ENCODE data around the gene CTRB2.

- TF ChIP-seq CTCF (conservative IDR thresholded peaks at IDR 0.05; ENCODE audit: low read length) (no peak), EZH2phosphoT487 (IDR thresholded peaks at IDR 0.05; ENCODE audit: borderline replicate concordance, low read depth, low read length) (no peak)
Observed at GRCh38 chr16:75193730-75194444, 13.1 kb downstream of the CTRB2 start.
